GM12891 (cell line): Measurements from ENCODE around the gene ST6GALNAC3.

ENCODE experiments used
- DNase-seq: peaks from one replicate; pipeline ENCODE4 v3.0.0; 2011; ENCODE audit warnings: low spot score; ENCODE audit not compliant: insufficient read length
- FAIRE-seq: peaks from 2 replicates; lab custom pipeline; 2011; peaks lifted over from hg19 to GRCh38; lab: Jason Lieb, UNC
- PAX5 ChIP-seq: IDR thresholded peaks from 2 replicates; pipeline ENCODE4 v1.6.1; 2011; ENCODE audit warnings: low read length, moderate library complexity, mild to moderate bottlenecking; ENCODE audit not compliant: insufficient read depth, severe bottlenecking
- POLR2A ChIP-seq: IDR thresholded peaks from 2 replicates; pipeline ENCODE4 v1.6.1; 2011; ENCODE audit warnings: low read depth, low read length, control low read depth
- POLR2AphosphoS5 ChIP-seq: IDR thresholded peaks from 2 replicates; pipeline ENCODE4 v1.6.1; 2011; ENCODE audit warnings: low read depth, low read length, control low read depth
- POU2F2 ChIP-seq: IDR thresholded peaks from 2 replicates; pipeline ENCODE4 v1.6.1; 2011; ENCODE audit warnings: low read depth, mild to moderate bottlenecking, control low read depth, low read length, moderate library complexity
- SPI1 ChIP-seq: IDR thresholded peaks from 2 replicates; pipeline ENCODE4 v1.6.1; 2011; ENCODE audit warnings: low read depth, low read length, control low read depth
- TAF1 ChIP-seq: IDR thresholded peaks from 2 replicates; pipeline ENCODE4 v1.6.1; 2011; ENCODE audit warnings: low read depth, low read length, control low read depth

Gene ST6GALNAC3

GRCh38 chr1:76254104-76255030, 179.8 kb downstream of the ST6GALNAC3 start:
- DNase-seq = no peak

DNA sequence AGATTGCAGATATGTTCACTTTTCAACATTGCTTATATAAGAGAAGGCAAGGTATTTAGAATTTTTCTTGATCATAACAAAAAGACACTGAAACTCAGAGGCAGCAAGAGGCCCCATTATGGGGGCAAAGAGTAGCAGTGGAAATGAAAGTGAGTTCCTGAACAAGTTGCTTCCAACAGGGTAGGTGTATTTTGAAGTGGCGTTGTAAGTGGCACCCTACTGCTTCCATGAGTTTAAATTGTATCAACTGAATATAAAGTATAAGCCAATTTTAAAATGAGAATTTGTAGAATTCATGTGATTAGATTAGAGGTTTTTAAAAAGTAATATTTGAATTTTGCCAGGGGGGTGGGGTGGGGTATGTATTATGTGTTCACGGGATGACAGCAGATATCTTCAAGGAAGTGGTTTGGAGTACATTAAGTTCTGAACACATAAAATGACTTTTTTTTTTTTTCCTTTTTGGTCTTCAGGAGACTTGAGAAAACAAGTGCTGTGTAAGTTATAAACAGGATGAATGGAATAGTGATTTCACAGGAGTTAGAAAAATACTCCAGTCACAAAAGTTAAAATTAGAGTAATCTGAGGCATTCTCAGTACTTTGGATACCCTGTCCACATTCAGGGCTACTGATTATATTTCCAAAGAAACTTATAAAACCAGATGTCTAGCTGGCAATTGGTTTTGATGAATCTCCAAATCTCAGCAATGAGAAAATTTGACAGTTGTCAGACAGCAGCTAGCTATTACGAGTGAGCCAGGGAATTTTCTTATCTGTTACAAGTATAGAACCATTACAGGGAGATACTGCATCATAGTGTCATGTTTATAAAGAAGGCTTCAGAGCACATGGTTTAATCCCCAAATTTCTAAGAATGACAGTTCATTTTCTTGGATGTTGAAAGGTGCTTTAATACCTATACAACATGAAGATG, 182.0 kb downstream of the ST6GALNAC3 start:
- FAIRE-seq (no peak), DNase-seq (no peak)

More at GRCh38 chr1:76254104-76255030, 179.8 kb downstream of the ST6GALNAC3 start:
- FAIRE-seq = no peak
- TF ChIP-seq SPI1 (no peak), TAF1 (no peak), POLR2AphosphoS5 (no peak), POU2F2 (no peak), POLR2A (no peak), PAX5 (no peak)

DNA sequence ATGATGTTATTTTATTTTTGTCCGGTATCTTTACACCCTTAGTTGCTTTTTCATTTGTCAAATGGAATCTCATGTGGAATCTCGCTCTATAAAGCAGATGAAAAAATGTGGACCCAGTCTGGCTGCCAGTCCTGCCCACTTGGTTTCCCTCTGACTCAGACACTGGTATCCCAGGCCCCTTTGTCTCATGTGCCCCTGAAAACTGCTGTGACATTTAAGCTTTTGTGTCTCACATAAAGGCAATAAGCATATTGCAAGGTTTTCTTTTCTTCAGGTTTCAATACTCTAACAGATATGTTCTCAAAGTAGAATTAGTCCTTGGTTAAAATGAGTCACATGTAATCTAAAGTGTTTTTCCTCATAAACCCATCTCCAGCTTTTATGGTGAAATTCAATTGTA, 183.3 kb downstream of the ST6GALNAC3 start:
- DNase-seq (no peak), FAIRE-seq (no peak)
- TF ChIP-seq SPI1 = no peak

More for the DNA sequence above, 182.0 kb downstream of the ST6GALNAC3 start:
- TF ChIP-seq SPI1 = no peak
- no peak for TF ChIP-seq POLR2A
- TF ChIP-seq TAF1 = no peak
- TF ChIP-seq POU2F2 = no peak
- TF ChIP-seq POLR2AphosphoS5 = no peak
- no peak for TF ChIP-seq PAX5

DNA sequence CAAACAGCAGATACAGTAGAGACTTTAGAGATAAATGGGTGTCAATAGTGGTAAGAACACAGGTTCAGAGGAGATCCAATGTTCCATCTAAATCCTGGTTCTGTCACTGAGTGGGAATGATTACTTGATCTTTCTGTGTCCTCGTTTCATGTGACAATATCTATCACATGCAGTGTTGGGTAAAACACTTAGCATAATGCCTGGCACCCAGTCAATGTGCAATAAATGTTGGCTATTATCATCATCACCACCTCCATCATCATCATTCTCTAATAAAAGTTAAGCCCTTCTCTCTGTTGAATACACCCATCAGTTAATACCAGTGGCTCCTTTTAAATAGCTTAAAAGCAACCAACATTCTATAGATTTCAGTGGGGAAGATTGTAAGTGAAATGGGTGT, 184.7 kb downstream of the ST6GALNAC3 start:
- no peak for FAIRE-seq
- no peak for DNase-seq
- TF ChIP-seq TAF1 (no peak), POLR2A (no peak), SPI1 (no peak), PAX5 (no peak), POU2F2 (no peak), POLR2AphosphoS5 (no peak)

- DNase-seq = no peak
- no peak for TF ChIP-seq POU2F2
- no peak for TF ChIP-seq SPI1
- no peak for TF ChIP-seq PAX5
- TF ChIP-seq POLR2A = no peak
- no peak for TF ChIP-seq POLR2AphosphoS5
- no peak for TF ChIP-seq TAF1
- no peak for FAIRE-seq
These were observed 185.7 kb downstream of the ST6GALNAC3 start for GRCh38 chr1:76260279-76260678.

GRCh38 chr1:76262601-76263000, 188.1 kb downstream of the ST6GALNAC3 start:
- FAIRE-seq (no peak), DNase-seq (no peak)
- TF ChIP-seq SPI1 = no peak
- no peak for TF ChIP-seq POLR2AphosphoS5
- TF ChIP-seq POU2F2 = no peak
- no peak for TF ChIP-seq TAF1
- no peak for TF ChIP-seq PAX5
- no peak for TF ChIP-seq POLR2A

- TF ChIP-seq POLR2A (no peak), PAX5 (no peak), TAF1 (no peak), POLR2AphosphoS5 (no peak), SPI1 (no peak), POU2F2 (no peak)
- DNase-seq (no peak), FAIRE-seq (no peak)
These were observed 190.1 kb downstream of the ST6GALNAC3 start for GRCh38 chr1:76264642-76265041.

DNA sequence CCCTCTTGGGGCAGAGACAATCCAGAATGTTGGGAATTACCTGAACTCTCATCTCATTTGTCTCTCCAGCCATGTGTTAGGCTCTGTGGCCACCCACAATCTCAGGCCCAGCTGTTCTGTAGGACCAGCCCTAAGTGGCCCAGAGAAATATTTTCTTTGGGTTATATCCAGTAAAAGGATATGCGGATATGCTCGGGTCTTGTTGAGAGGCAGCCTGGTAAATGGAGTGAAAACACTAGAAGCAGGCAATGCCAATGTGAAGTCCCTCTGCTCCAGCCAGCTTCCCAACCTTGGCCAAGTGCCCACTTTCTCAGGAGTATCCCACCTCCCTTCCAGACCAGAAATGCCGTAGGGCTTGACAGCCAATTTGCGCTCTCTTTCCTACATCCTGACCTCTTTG, 192.2 kb downstream of the ST6GALNAC3 start:
- no peak for DNase-seq
- no peak for FAIRE-seq
- TF ChIP-seq POLR2A = no peak
- TF ChIP-seq SPI1 = no peak
- TF ChIP-seq POU2F2 = no peak
- no peak for TF ChIP-seq TAF1
- no peak for TF ChIP-seq PAX5
- TF ChIP-seq POLR2AphosphoS5 = no peak

DNA sequence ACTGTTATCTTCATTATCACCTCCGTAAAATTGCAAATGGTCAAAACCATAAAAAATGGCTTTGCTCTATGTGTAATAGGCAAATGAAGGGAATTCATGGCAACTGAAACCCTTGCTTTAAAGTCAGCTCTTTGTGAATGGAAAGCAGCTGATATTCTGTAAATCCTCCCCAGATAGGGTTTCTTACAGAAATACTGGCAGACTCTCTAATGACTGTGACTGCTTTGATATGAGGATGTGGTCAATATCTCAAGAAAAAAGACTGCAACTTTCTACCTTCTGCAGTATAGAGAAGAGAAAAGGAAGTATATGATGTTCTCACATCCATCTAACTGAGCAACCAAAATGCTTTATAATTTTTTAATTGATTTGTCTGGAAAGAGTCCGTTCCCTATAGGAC, 193.1 kb downstream of the ST6GALNAC3 start:
- DNase-seq (no peak), FAIRE-seq (no peak)
- TF ChIP-seq SPI1 (no peak), POU2F2 (no peak), PAX5 (no peak), POLR2AphosphoS5 (no peak), TAF1 (no peak), POLR2A (no peak)
